Vagina (tissue), 2 donors: Measurements from ENCODE around the gene GPN2.

Experiments
- CTCF ChIP-seq, 3 experiments: fragments of 450-650 bp in 2 of 3; fragments of 200-600 bp in 1 of 3; sonication (generic) in 1 of 3; IDR thresholded peaks; one replicate each; pipeline ENCODE4 v1.5.1; 2017 to 2019; ENCODE audit warnings: antibody characterized with exemption in 3 of 3, mild to moderate bottlenecking in 2 of 3, moderate library complexity in 2 of 3
- POLR2A ChIP-seq, 2 donors: fragments of 450-650 bp; IDR thresholded peaks; one replicate each; pipeline ENCODE4 v1.6.1; 2017; ENCODE audit warnings: antibody characterized with exemption in 2 of 2, mild to moderate bottlenecking in 2 of 2, moderate library complexity in 2 of 2

- TF ChIP-seq CTCF (IDR thresholded peaks at IDR 0.05): no peak
- no peak for TF ChIP-seq POLR2A (IDR thresholded peaks at IDR 0.05)
These were observed 19.9 kb upstream of the GPN2 start for GRCh38 chr1:26909951-26910342.
